Panc1 (cell line): ENCODE measurements around the gene MPND. TPM values are rescaled to one million over a fixed set of nuclear protein-coding genes. Genes with fewer than 3 reads are reported as not detected.

ENCODE experiments used
- ATAC-seq: fragments of 200-7000 bp; cut with Tn5 transposase; 2 replicates; pipeline ENCODE4 v1.9.1; 2020; ENCODE audit warnings: mild to moderate bottlenecking, moderate library complexity
- BruUV-seq: library from RNA; stranded (reverse); fragments of 400-500 nt; replicated peaks from 2 replicates; lab custom pipeline; 2021; lab: Mats Ljungman, UMichigan
- CTCF ChIA-PET: fragments of 300-600 bp; sonication (Branson Sonifier 250); formaldehyde crosslinking; loops from one replicate; lab custom pipeline; 2022; ENCODE audit warnings: antibody characterized with exemption; lab: Charles Lee
- POLR2A ChIA-PET: fragments of 300-600 bp; sonication (Branson Sonifier 250); formaldehyde crosslinking; loops from one replicate; lab custom pipeline; 2022; ENCODE audit warnings: antibody characterized with exemption; lab: Charles Lee
- DNase-seq: peaks from one replicate; pipeline ENCODE4 v3.0.0-alpha.2; 2010; ENCODE audit warnings: low read depth, low spot score
- H3K27ac ChIP-seq: 2 replicates; pipeline ENCODE4 v1.5.1; 2011; ENCODE audit warnings: mild to moderate bottlenecking, low read length, inconsistent platforms
- H3K27me3 ChIP-seq: fragments of 200-500 bp; sonication (Bioruptor generic); 2 replicates; pipeline ENCODE4 v1.6.0; 2014; ENCODE audit warnings: low read length, inconsistent platforms; ENCODE audit not compliant: control insufficient read depth, insufficient read depth
- H3K36me3 ChIP-seq: fragments of 200-500 bp; sonication (Bioruptor generic); 2 replicates; pipeline ENCODE4 v1.5.1; 2014; ENCODE audit warnings: inconsistent platforms, mild to moderate bottlenecking, low read length, moderate library complexity; ENCODE audit not compliant: control insufficient read depth, insufficient read depth
- H3K4me1 ChIP-seq: 2 replicates; pipeline ENCODE4 v1.5.1; 2011; ENCODE audit warnings: inconsistent platforms, mild to moderate bottlenecking, low read length, moderate library complexity; ENCODE audit not compliant: control insufficient read depth, insufficient read depth
- H3K4me3 ChIP-seq, 2 experiments: 2 replicates each; pipeline ENCODE4 v1.5.1; 2011 to 2012; ENCODE audit warnings: low read depth in 2 of 2, low read length in 2 of 2, mild to moderate bottlenecking in 2 of 2, inconsistent platforms in 1 of 2, moderate library complexity in 1 of 2
- H3K9me3 ChIP-seq: fragments of 200-500 bp; sonication (Bioruptor generic); 2 replicates; pipeline ENCODE4 v1.5.1; 2014; ENCODE audit warnings: low read depth, mild to moderate bottlenecking, inconsistent platforms, low read length, moderate library complexity; ENCODE audit not compliant: control insufficient read depth, insufficient read depth
- CTCF ChIP-seq: fragments of 450-650 bp; IDR thresholded peaks from 2 replicates; pipeline ENCODE4 v1.5.1; 2017; ENCODE audit warnings: mild to moderate bottlenecking
- POLR2AphosphoS5 ChIP-seq: IDR thresholded peaks from 2 replicates; pipeline ENCODE4 v1.6.1; 2012; ENCODE audit warnings: mild to moderate bottlenecking, low read depth, low read length, moderate library complexity
- REST ChIP-seq, 2 experiments: IDR thresholded peaks; 2 replicates each; pipeline ENCODE4 v1.6.1; 2011 to 2012; ENCODE audit warnings: low read depth in 2 of 2, control low read depth in 1 of 2, low read length in 1 of 2, mild to moderate bottlenecking in 1 of 2, moderate library complexity in 1 of 2; ENCODE audit not compliant: insufficient read depth in 1 of 2
- SIN3A ChIP-seq: IDR thresholded peaks from 2 replicates; pipeline ENCODE4 v1.6.1; 2012; ENCODE audit warnings: low read depth, mild to moderate bottlenecking, low read length, moderate library complexity, borderline replicate concordance; ENCODE audit not compliant: insufficient read depth
- TCF7L2 ChIP-seq: IDR thresholded peaks from 2 replicates; pipeline ENCODE4 v1.6.1; 2011; ENCODE audit warnings: mild to moderate bottlenecking, low read depth, low read length, inconsistent platforms
- in situ Hi-C: cut with HindIII; loops from 2 replicates; pipeline ENCODE4 v1.10.0; 2016; ENCODE audit warnings: low sequenced_read_pairs, low pct_unique_long_range_greater_than_20kb
- intact Hi-C: fragments of 100-400 bp; cut with micrococcal nuclease; formaldehyde crosslinking; loops from one replicate; pipeline ENCODE4 v1.10.0; 2022; ENCODE audit not compliant: unreplicated experiment
- total RNA-seq: library from RNA; stranded (reverse); gene quantifications from one replicate; pipeline ENCODE4 v1.2.1, GENCODE V29; 2021; ENCODE audit not compliant: unreplicated experiment

The MPND gene
- total RNA-seq, 1 experiment from 2014 or later: 22.9 TPM

GRCh38 chr19:4358709-4359626 lies 15.6 kb downstream of the MPND start:
- Histone ChIP-seq H3K4me1 (peaks cover 26% of the 10 kb centered on the region), H3K36me3 (no peaks in the 10 kb centered on the region), H3K4me3 (no peak overlapping the region), H3K27me3 (no peaks in the 10 kb centered on the region), H3K9me3 (no peaks in the 10 kb centered on the region), H3K27ac (peak overlapping the region; percentile 44; the same call in 1 of the 2 replicates)
- TF ChIP-seq SIN3A: no peak
- 0 out of 2 replicates have a peak, but pooled peaks have one; percentile 8 for TF ChIP-seq POLR2AphosphoS5
- ChIA-PET CTCF (interaction anchor here (0.6 kb wide), 1 partner anchor 42 kb away, joined by 6 read pairs; no protein-coding TSS in a partner anchor), POLR2A (interaction anchor here (0.5 to 0.6 kb wide), 2 partner anchors 10 to 112 kb away, joined by 3 to 4 read pairs; partner anchors contain the start of gene YJU2)
- no peak for DNase-seq
- BruUV-seq: no TSS peak
- no peak for ATAC-seq
- intact Hi-C loops: no loop called here
- in situ Hi-C loops: no loop called here

- H3K4me1 ChIP-seq: peaks cover 26% of the 10 kb centered on the region
Measured at GRCh38 chr19:4359627-4360000, 16.3 kb downstream of the MPND start.

More at GRCh38 chr19:4359627-4360000, 16.3 kb downstream of the MPND start:
- TF ChIP-seq TCF7L2 (no peak), CTCF (no peak), POLR2AphosphoS5 (no peak), REST (IDR thresholded peaks at IDR 0.05; ENCODE audit: insufficient read depth in 1 of 2, low read depth in 2 of 2, low read length in 1 of 2) (no peak), SIN3A (no peak)
- intact Hi-C loops: no loop called here
- ChIA-PET POLR2A (no interaction called here), CTCF (interaction anchor here (0.5 kb wide), 1 partner anchor 97 kb away, joined by 7 read pairs; no protein-coding TSS in a partner anchor)
- ATAC-seq (peak; percentile 40), DNase-seq (no peak)
- no peaks in the 10 kb centered on the region for H3K9me3 ChIP-seq
- H3K27me3 ChIP-seq: no peaks in the 10 kb centered on the region
- in situ Hi-C loops: no loop called here
- BruUV-seq: no TSS peak
- no peak overlapping the region for H3K4me3 ChIP-seq
- peak overlapping the region; percentile 61; the same call in 1 of the 2 replicates for H3K27ac ChIP-seq
- H3K36me3 ChIP-seq: no peaks in the 10 kb centered on the region
